ENCODE data around the gene RABIF.

DNA sequence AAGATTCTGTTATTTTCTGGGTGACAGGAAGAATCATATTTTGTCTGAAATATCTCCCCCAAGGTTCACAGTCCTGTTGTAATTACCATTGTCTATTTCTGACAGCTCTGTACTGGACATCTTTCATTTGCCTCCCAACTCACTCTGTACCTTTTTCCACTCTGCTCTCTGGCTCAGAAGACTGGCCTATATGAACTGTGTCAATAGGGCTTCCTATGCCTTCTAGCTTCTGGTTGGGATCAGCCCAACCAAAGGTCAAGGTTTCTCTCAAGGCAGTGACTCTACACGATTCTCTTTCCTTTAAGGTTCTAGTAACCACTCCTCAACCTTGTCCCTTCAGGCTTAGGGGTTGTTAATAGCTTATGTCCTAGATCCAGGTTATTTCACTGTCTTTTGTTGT, 20.5 kb upstream of the RABIF start:
- no peak for TF ChIP-seq EZH2 (IDR thresholded peaks at IDR 0.05; ENCODE audit: insufficient read depth, low read length)
- TF ChIP-seq, protein P1, sequence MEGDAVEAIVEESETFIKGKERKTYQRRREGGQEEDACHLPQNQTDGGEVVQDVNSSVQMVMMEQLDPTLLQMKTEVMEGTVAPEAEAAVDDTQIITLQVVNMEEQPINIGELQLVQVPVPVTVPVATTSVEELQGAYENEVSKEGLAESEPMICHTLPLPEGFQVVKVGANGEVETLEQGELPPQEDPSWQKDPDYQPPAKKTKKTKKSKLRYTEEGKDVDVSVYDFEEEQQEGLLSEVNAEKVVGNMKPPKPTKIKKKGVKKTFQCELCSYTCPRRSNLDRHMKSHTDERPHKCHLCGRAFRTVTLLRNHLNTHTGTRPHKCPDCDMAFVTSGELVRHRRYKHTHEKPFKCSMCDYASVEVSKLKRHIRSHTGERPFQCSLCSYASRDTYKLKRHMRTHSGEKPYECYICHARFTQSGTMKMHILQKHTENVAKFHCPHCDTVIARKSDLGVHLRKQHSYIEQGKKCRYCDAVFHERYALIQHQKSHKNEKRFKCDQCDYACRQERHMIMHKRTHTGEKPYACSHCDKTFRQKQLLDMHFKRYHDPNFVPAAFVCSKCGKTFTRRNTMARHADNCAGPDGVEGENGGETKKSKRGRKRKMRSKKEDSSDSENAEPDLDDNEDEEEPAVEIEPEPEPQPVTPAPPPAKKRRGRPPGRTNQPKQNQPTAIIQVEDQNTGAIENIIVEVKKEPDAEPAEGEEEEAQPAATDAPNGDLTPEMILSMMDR (IDR thresholded peaks at IDR 0.05; ENCODE audit: insufficient read depth, low read depth, low read length), result no peak
